Measurements from ENCODE around the gene SLC15A4.

DNA sequence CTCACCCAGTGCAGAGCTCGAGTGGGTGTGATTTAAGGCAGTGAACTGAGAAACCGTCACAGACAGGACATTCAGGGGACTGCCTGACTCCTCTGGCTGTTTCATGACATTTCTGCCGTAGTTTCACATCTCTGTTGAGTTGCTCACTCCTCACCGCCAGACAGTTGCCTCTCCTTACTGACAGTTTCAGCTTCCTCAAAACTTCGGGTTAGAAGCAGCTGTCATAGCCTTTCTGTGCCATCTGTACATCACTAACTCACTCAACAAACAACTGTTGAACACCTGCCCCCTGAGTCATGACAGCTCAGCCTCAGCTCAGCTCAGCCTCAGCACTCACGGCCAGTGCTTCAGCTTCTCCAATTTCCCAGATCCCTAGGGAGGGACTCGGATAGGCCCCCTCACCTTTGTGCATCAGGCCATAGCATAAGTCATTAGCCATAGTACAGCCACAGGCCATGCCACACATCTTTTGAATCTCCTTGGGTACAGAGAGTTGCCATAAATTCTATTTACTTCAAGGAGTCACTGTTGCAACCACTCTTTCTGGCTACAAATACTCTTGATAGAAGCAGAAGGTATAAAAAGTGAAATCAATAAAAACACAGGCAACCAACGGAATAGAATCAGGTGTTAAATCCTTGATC lies 6.2 kb upstream of the SLC15A4 start:
- TF ChIP-seq, protein P1, sequence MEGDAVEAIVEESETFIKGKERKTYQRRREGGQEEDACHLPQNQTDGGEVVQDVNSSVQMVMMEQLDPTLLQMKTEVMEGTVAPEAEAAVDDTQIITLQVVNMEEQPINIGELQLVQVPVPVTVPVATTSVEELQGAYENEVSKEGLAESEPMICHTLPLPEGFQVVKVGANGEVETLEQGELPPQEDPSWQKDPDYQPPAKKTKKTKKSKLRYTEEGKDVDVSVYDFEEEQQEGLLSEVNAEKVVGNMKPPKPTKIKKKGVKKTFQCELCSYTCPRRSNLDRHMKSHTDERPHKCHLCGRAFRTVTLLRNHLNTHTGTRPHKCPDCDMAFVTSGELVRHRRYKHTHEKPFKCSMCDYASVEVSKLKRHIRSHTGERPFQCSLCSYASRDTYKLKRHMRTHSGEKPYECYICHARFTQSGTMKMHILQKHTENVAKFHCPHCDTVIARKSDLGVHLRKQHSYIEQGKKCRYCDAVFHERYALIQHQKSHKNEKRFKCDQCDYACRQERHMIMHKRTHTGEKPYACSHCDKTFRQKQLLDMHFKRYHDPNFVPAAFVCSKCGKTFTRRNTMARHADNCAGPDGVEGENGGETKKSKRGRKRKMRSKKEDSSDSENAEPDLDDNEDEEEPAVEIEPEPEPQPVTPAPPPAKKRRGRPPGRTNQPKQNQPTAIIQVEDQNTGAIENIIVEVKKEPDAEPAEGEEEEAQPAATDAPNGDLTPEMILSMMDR (IDR thresholded peaks at IDR 0.05 in 2 of 3, conservative IDR thresholded peaks at IDR 0.05 in 1 of 3; ENCODE audit: borderline replicate concordance in 1 of 3, insufficient read depth in 1 of 3, low read depth in 2 of 3, low read length in 2 of 3), result no peak
- TF ChIP-seq EZH2 (IDR thresholded peaks at IDR 0.05) (no peak), REST (IDR thresholded peaks at IDR 0.05; ENCODE audit: low read depth) (no peak), JUND (IDR thresholded peaks at IDR 0.05) (no peak), CEBPB (IDR thresholded peaks at IDR 0.05; ENCODE audit: low read depth) (no peak), POLR2A (IDR thresholded peaks at IDR 0.05; ENCODE audit: borderline replicate concordance, extremely low read depth, insufficient read depth, insufficient read length) (no peak), POLR2AphosphoS5 (IDR thresholded peaks at IDR 0.05; ENCODE audit: low read depth, low read length) (no peak), ZFX (IDR thresholded peaks at IDR 0.05) (no peak), ZBTB33 (IDR thresholded peaks at IDR 0.05; ENCODE audit: extremely low read depth, insufficient replicate concordance, low read length) (no peak), EZH2phosphoT487 (IDR thresholded peaks at IDR 0.05; ENCODE audit: borderline replicate concordance) (no peak)
- TF ChIP-seq, protein P2, sequence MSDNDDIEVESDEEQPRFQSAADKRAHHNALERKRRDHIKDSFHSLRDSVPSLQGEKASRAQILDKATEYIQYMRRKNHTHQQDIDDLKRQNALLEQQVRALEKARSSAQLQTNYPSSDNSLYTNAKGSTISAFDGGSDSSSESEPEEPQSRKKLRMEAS (IDR thresholded peaks at IDR 0.05), result no peak
